ENCODE data around the gene TMEM108.

The TMEM108 gene

DNA sequence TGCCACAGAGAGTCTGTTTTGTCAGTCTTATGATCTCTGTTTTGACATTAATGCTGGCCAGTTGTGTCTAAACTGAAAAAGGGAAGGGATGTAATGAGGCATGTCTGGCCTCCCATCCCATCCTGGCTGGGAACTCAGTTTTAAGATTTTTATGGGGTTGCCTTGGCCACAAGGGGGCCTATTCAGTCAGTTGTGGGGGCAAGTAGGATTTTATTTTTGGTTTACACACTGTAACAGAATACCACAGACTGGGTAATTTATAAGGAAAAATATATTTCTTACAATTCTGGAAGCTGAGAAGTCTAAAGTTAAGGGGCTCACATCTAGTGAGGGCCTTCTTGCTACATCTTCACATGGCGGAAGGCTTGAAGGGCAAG is 129.8 kb downstream of the TMEM108 start:
- no peak for DNase-seq

DNA sequence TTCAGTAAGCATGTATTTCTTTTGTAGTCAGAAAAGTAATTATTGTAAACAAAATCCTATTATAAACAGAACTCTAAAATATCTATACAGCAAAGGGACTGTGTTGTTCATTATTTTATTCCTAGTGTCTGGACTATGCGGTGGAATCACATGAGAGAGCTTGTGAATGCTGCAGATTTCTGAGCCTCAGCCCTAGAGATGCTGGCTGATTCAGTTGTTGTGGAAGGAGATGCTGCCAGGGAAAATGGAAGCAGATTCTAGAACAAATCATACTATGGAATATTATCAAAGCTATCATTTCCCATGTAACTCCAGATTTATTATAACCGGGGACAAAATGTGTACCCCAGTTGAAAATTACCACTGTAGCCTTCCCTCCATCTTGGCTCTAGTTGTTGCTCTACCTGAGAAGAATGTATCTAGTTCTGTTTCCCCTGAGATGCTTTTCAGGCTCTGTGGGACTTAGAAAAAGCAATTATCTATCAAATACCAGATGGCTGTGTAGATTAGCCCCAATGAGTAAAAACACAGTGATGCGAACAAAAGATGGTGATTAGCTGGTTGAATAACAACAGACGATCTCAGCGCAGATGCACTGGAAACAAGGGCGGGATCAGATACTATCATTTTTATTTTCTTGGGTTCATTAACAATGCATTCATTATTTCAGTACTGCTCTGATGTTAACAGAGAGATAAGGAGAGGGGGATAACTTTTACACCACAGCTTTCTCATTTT is 131.3 kb downstream of the TMEM108 start:
- peak; percentile 38 for DNase-seq

DNA sequence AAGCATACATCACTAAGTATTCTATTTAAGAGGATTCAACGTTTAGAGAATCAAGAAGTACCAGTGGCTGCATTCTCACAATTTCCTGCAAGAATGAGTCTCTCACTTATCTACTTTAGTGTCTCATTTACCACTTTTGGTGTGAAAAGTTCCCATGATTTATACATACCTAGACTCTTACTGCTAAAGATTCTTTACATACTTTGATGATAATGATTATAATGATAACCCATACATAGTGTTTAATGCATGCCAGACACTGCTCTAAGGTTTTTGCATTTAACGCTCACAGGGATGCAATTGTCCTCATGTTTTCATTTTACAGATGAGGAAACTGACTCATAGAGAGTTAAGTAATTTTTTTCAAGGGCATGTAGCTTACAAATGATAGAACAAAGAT is 133.6 kb downstream of the TMEM108 start:
- DNase-seq, result no peak

DNA sequence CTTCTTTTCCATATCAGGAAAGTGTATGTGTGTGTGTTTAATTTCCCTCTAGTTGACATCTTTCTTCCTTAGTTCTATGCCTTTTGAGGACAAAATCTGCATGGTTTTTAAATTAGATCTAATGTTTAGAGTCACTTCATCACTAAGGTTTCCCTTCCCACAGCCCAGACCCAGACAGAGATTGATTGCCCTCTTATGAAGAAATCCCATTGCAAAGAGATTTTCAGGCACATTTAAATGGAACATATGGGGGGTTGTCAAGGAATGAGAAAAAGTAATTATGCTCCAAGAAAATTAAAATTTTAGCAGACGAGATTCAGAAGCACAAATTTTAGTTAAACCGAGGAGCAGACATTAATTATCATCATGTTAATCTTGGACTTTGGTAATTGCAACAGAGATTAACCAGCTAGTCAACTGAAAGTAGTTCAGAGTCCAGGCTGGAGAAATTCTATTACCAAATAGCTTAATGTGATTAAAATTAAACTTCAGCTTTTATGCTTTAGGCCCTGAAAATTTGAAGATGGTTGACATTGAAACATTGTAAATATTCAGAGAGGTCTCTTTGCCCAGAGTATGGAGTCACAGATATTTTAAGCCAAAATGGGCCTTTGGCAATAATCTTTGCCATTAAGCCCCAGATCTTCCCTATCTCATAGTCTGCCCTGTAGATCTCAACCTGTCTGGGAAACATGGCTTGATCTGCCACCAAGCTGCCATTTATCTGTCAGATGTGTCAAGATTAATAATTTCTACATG is 143.4 kb downstream of the TMEM108 start:
- DNase-seq, result no peak

DNA sequence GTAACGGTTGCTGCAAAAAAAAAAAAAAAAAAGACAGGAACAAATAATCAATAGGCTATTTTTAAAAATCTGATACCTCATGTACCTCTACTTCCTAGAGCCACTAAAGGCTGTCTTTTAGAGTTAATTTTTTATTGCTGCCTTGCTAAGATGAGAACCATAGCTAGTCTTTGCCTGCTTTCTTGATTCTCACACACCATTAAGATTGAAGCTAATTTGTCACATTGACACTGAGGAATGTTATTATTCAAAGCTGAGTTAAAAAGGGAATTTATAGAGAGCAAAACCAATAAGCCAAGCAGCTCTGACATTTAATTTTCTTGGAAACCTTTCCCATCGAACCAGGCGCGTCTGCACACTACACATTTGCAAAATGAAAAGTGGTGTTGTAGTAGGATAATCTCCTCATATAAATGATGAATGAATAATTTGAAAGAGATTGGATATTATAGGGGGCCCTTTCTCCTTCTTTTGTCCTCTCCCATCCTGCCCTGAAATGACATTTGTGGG is 149.7 kb downstream of the TMEM108 start:
- DNase-seq, result no peak

DNA sequence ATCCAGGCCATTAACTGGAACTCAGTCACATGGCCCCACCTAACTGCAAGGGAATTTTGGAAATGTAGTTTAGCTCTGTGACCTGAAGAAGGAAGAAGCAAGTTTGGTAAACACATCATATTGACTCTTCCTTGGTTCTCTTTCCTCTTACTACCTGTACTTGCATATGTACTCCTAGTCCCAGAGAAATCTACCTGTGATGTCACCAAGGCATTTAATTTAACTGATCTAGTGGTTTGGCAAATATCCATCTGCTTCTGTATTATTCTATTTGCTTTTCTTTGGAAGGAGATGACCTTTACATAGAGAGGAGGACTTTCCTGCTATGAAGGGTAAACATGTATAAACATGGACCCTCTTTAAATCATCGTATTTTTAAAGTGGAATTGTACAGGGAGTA is 150.8 kb downstream of the TMEM108 start:
- no peak for DNase-seq

DNA sequence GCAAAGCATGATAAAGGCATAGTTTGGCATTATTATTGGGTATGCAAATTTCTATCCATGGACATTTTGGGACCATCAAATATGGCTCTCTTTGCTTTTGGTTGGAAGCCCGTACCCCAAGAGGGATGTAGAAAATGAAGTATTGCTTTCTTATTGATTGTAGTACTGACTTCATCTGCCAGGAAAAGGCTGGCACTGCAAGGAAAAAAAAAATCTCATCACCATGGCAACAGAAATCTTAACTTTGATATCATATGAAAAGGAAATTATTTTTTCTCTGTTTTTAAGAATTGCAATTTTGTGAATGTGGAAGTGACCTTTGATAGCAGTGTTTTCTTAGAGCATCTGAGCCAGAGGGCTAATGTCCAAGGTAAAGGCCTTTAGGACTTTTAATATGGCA is 151.7 kb downstream of the TMEM108 start:
- DNase-seq, result no peak

DNA sequence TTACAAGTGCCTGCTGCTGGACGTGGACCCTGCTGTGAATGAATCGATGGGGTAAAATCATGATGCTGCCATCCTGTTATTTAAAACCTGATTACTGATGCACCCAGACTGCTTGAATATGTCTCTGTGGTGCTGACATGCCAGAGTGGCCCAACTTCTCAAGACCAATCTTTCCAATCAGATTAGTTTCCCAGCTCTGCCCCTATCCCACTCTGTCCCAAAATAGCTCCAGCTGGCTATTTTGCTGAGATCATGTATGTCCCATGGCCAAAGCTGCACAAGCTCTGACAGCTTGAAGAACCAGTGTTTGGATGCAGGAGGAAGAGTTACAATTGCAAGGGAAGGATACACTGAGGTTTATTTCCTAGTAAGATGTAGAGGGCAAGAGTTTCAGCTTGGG is 153.6 kb downstream of the TMEM108 start:
- DNase-seq, result no peak

DNA sequence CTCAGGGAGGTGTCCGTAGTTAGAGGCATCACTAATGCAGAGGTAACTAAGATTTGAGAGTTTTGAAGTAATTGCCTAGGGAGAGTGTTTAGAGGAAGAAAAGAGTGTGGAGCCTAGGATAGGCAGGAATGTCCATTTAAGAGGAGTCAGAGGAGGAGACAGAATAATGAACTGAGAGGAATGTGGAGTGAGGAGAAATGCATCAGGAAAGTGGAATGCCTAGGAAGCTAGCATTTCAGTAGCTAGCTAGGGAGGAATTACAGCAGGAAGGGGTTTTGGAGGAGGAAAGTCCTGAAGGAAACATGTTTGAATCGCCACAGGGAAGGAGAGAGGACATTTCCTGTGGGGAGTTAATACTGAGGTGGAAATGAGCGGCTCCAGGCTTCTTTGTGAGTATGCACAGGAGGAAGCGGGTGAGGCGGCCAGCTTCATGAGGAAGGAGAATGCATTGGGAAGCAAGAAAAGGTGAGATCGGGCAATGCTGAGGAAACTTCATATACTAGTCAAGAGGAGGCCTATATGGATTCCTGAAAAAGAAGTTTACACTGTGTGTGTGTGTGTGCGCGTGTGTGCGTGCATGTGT is 154.3 kb downstream of the TMEM108 start:
- DNase-seq, result no peak

DNA sequence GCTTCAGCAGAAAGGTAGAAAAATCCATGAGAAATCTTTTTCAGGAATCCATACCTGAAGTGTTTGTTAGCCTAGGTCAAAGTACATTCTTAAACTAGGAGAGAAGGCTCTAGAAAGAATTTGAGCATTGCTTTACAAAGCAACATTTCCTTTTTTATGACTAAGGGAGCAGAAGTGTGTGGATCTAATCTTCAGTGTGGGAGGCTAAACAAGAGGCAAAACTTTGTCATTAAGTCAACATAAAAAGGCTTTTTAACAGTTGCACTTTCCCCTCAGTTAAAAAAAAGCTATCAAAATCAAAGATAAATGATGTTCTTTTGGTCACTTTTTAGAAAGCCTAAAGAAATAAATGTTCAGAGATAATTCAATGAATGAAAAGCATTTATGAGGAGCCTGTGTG is 154.8 kb downstream of the TMEM108 start:
- DNase-seq, result no peak

DNA sequence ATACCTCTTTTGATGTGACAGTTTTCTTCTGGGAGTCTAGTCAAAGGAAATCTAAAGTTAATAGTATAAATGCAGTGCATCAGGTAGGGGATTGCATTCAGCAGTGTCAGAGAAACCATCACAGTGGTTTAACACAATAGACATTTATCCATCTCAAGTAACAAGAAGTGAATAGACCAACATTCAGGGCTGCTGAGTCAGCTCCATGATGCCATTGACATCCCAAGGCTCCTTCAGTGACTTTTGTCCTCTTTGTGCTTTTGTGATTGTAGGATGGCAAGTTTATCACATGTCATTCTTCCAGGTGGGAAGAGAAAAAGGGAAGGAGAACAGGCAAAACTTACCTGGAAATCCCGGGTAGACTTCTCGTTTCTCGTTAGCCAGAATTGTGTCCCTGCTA is 158.3 kb downstream of the TMEM108 start:
- no peak for DNase-seq

DNA sequence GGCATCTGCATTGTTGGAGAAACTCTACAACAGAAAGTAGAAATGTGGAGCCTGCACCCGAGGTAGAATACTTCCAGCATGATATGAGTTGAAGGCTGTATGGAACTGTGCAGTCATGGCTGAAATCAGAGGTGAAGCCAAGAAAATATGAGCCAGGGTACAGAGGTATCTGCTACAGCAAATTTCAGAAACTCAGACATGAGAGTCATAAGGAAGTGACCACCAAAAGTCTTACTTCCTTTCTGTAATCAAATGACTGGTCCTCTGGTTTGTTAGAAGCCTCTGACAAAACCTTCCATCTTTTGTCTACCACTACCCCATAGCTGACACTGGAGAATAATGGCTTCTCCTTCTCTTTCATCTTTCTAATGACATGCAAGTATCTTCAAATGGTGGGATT is 159.4 kb downstream of the TMEM108 start:
- DNase-seq, result no peak

DNA sequence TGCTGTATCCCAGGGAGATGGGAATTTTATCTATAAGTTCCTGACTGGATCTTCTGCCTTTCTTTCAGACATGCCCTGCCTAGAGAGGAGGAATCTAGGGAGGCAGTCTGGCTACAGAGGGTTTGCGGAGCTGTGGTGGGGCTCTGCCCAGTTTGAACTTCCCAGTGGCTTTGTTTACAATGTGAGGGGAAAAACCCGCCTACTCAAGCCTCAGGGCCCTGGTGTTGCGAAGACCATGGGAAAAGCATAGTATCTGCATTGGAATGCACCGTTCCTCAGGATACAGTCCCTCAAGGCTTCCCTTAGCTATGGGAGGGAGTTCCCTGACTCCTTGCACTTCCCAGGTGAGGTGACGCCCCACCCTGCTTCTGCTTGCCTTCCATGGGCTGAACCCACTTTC is 168.7 kb downstream of the TMEM108 start:
- no peak for DNase-seq

DNA sequence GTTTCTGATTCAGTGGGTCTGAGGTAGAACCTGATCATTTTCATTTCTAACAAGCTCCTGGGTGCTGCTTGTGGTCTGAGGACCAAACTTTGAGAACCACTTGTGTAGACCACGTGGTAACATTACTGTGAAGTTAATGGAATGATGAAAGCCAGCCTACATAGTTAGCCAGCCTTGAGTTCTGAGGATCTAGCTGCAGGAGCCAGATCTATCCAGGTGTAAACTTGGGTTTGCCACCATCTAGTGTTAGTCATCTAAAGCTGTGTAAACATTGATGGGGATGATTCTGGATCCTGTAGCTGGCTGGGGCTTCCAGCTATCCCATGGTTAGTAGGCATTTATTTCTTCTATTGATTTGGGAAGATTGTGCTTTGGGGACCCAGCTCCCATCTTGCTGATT is 170.0 kb downstream of the TMEM108 start:
- no peak for DNase-seq

DNA sequence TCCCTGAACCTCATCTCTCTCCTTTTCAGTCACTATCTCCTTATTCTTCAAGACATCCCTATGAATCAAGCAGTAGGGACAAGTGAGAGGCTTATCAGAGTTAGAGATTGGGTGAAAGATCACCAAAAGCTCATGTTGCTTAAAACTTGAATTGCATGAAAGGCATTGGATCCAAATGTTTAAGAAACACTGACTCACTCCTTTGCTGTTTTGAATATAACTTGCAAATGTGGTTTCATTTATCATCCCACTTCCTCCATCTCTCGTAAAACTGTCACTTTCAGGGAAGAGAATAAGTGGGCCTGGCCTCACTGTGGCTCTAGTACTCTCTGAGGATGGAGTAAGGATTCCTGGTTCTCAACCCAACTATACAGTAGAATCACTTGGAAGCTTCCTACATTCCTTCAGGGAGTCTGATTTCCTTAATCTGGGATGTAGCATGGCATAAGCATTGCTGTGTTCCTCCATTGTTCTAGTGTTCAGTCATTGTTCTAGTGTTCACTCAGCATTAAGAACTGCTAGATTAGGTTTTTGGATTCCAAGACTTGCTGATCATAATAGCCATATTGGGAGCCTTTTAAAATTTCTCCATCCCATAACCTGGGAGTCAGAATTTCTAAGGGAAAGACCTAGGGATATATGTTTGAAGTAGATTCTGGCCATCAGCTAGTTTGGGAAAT is 171.8 kb downstream of the TMEM108 start:
- DNase-seq, result no peak

DNA sequence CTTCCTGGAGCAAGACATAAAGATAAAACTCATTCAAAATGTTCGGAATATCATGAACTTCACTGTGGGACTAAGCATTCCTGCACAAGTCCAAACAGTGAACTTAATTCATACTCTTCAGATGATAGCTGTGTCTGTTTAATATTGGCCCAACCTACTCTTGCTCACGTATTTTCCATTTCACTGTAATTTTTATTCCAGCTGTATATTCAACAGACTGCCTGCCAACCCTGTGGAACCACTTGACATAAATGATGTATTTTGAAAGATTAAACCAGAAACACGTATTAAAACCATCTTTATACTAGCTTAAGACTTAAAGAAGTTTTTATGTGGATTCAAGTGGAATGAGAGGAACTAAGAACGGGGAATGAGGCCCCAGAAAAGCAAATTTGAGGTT is 172.5 kb downstream of the TMEM108 start:
- no peak for DNase-seq

DNA sequence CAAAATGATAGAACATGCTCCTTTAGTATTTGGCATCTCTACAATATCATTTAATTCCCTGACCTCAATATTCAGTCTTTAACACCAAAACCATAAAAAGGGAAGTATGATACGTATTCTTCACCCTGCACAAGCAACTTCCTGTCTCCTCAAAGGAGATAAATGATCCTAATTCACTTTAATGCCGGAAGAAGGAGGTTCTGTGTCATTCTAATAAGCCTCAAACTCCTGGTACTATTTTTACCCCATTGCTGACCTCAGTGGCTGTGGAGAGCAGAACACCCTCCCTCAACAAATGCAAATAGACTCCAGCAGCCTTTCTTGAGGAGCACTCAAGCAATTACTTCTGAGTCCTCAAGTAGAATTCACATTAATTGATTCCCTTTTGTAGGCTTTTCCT is 173.3 kb downstream of the TMEM108 start:
- no peak for DNase-seq

DNA sequence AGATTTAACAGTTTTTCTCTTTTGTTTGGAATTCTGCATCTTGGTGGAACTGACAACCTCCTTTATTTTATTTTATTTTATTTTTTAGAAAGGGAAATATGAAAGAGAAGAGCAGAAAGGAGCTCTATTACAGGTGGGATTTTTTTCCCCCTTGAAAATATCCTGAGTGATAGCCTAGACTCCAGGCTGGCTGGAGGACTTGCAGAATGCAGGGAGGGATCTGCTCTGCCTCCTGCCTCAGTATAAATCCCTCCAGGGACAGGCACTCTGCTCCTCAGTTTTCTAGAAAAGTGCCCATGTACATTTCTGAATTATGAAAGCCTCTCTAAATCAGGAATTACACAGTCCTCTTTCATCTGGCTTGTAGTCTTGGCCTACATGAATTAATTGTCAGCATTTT is 173.7 kb downstream of the TMEM108 start:
- no peak for DNase-seq

DNA sequence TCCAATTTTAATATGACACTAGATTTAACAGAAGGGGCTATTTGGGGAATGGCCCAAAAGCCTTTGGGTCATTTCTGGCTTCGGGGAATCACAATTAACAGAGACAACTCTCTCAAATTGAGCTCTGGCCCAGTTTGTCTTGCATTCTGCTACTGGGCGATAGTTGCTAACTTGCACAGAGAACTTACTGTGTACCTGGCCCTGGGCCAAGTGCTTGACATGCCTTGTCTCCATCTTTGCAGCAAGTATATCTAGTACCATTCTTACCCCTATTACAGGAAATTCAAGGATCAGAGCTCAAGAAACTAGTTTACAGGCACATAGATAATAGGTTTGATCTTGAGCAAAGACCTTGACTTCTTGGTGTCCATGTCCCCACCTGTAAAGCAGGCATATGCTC is 175.7 kb downstream of the TMEM108 start:
- DNase-seq, result no peak

DNA sequence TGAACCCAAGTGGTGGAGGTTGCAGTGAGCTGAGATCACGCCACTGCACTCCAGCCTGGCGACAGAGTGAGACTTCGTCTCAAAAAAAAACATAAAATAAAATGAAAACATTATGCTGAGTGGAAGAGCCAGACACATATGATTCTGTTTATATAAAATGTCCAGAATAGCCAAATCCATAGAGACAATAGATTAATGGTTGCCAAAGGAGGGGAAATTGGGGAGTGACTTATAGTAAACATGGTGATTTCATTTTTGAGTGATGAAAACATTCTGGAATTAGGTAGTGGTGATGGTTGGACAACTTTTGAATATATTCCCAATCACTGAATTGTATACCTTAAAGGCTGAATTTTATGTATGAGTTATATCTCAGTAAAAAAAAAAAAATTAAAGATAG is 189.6 kb downstream of the TMEM108 start:
- no peak for DNase-seq

DNA sequence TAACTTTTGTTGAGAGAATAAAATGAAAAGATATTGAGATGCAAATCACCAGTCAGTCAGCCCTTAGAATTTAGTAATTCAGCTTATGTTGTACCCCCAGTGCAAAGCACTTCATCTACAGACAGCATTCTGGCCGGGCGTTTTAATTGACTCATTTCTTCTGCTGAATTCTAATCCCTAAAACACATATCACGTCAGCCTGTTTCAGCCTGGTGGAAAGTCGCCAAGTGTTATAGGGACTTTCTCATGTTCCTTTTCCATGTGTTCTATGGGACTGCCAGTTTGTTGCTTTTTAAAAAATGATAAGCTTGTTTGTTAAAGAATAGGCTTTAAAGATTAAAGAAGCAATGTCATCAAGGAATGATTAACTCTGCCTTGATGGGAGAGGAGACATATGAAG is 192.0 kb downstream of the TMEM108 start:
- DNase-seq, result no peak

DNA sequence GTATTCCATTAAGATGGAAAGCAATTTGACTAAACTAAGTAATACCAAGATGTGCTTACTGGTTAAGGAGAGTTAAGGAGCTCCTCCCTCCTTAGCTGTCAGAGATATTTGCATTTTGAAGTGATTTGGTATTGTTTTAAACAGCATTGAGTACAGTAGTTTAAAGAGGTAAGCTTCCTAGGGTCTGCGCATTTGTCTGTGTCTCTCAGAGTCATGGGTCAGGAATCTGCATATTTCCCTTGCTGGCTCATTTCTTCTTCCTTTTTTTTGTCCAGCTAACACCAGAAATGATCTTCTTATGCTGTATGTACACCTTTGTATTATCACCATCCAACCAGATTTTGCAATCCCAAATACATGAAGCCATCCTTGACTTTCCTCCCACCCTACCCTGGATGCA is 198.7 kb downstream of the TMEM108 start:
- DNase-seq, result no peak

DNA sequence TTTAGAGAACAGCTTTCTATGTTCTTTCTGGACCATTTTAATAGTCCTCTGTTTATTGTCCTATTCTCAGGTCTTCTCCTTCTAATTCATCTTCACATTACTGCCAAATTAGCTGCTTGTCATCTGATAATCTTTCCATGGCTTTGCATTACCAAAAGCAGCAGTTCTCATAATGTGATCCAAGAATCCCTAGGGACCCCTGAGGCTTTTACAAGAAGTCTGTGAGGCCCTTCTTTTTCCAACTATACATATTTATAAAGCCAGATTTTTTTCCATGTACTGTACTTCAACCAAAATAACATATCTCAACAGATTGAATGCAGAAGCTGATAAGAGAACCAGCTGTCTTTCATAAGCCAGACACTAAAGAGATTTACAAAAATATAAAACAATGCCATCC is 199.2 kb downstream of the TMEM108 start:
- DNase-seq, result no peak

DNA sequence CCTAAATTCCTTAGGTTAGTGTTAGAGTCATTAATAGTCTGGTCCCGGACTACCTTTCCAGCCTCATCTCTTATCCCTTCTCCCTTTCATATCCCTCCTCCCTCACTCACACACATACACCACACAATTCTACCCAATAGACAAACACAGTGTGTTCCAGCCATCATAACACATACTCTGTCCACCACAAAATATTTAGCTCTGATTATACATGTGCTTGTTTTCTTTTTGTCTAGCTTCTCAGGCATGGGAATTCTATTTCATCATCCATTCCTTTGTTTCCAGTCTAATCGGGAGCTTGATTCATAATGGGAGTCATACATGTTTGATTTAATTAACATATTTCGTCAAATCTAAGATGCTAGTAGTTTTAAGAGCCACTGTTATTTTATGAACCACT is 199.8 kb downstream of the TMEM108 start:
- DNase-seq, result no peak

All from NCI-H1694 treated with DMSO at 0.1 percent for 48 hours (cell line).